H1 (cell line): ENCODE results near the gene CGB2. TPM values are rescaled to one million over a fixed set of nuclear protein-coding genes. Genes with fewer than 3 reads are reported as not detected.

Experiments used
- BRCA1 ChIP-seq: IDR thresholded peaks from 2 replicates; pipeline ENCODE4 v1.6.1; 2012; ENCODE audit warnings: low read depth, low read length, improper control_type of control experiment
- GABPA ChIP-seq: IDR thresholded peaks from 2 replicates; pipeline ENCODE4 v1.6.1; 2011; ENCODE audit warnings: mild to moderate bottlenecking, low read length, moderate library complexity, borderline replicate concordance; ENCODE audit not compliant: insufficient read depth
- HDAC2 ChIP-seq, 2 experiments: fragments of 300-600 bp in 1 of 2; sonication (generic) in 1 of 2; IDR thresholded peaks; 2 replicates each; pipeline ENCODE4 v1.6.1; 2011 to 2012; ENCODE audit warnings: low read depth in 2 of 2, low read length in 2 of 2, mild to moderate bottlenecking in 2 of 2, moderate library complexity in 2 of 2, borderline replicate concordance in 1 of 2, inconsistent platforms in 1 of 2
- KDM1A ChIP-seq: fragments of 200-600, 300-600 bp; sonication (generic); IDR thresholded peaks from 2 replicates; pipeline ENCODE4 v1.7.1; 2016; ENCODE audit warnings: mild to moderate bottlenecking, low read length, borderline replicate concordance
- RAD21 ChIP-seq, 2 experiments: IDR thresholded peaks in 1 of 2; conservative IDR thresholded peaks in 1 of 2; 2 replicates each; pipeline ENCODE4 v1.6.1; 2011; ENCODE audit warnings: low read depth in 2 of 2, low read length in 2 of 2, improper control_type of control experiment in 1 of 2, inconsistent platforms in 1 of 2, mild to moderate bottlenecking in 1 of 2, moderate library complexity in 1 of 2
- SIN3A ChIP-seq, 2 experiments: IDR thresholded peaks in 1 of 2; conservative IDR thresholded peaks in 1 of 2; 2 replicates each; pipeline ENCODE4 v1.6.1; 2011 to 2012; ENCODE audit warnings: low read length in 2 of 2, improper control_type of control experiment in 1 of 2, low read depth in 1 of 2, mild to moderate bottlenecking in 1 of 2
- SP2 ChIP-seq: IDR thresholded peaks from 2 replicates; pipeline ENCODE4 v1.6.1; 2012; ENCODE audit warnings: mild to moderate bottlenecking, low read length, inconsistent platforms
- polyA plus RNA-seq, 7 experiments: library from polyadenylated mRNA; depleted of rRNA in 3 of 7; stranded (reverse) in 5 of 7; unstranded in 2 of 7; fragments of >200 nt in 5 of 7; fragments of 200-250 nt in 2 of 7; gene quantifications; 1 replicate in 5 of 7; 2 replicates in 1 of 7; 4 replicates in 1 of 7; pipeline versions ENCODE4 v1.2.1 to v1.2.3, GENCODE V29; 2011 to 2013; ENCODE audit warnings: missing spikeins in 2 of 7, mixed read lengths in 2 of 7
- total RNA-seq: library from RNA; stranded (reverse); fragmentation: NEBNext Ultra II Directional; extraction: Animal tissue kit (Norgen Biotek cat#: 25700); gene quantifications from 2 replicates; pipeline ENCODE4 v1.2.1, GENCODE V29; 2021
- TF ChIP-seq, protein P1 (sequence below): fragments of 300-600 bp; sonication (generic); IDR thresholded peaks from 2 replicates; pipeline ENCODE4 v1.7.1; 2012; ENCODE audit warnings: low read length, moderate library complexity, mild to moderate bottlenecking, inconsistent platforms; ENCODE audit not compliant: insufficient replicate concordance

CGB2 gene
- total and polyA plus RNA-seq, 2 of the 8 experiments (the other 6 are each of a cell fraction or from before 2014, with no cell fraction given): 0.71 to 3.2 TPM

DNA sequence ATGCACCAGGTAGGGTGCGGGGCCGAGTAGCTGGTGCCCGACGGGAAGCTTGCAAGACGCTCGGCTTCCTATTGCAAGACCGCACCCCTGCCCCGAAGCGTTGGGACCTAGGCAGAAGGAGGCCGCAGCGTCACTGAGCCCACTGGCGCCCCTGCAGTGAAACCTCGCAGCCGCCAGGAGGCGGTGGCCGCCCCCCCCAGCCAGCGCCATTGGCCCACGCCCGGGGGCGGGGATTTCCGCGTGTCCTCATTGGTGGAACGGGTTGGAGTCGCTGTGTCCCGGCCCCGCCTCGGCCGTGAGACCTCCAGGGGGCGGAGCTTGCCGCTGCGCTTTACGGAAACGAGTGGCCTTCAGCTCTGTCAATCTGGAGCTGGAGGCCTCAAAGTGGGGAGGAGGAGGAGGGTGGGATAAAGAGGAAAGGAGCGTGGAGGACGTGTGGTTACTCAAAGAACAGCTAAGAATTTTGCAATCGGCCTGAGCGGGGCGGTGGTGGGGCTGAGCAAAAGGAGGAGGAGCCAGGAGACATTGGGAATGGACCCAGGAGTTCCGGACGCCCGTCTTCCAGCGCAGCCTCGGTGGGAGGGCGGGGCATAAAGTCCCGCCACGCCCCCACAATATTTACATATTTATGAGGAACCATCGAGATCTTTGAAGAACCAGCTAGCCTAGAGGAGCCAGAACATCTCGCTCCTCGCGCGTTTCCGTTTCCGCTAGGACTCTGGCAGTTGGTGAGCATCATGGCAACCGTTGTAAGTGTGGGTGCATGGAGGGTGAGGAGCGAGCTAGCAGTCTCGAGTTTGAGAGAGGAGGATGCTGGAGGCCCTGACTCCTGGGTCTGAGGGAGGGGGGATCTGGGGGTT lies 38.3 kb upstream of the CGB2 start, which contains the start of the genes GYS1 and RUVBL2 (continued):
- TF ChIP-seq, protein P1, sequence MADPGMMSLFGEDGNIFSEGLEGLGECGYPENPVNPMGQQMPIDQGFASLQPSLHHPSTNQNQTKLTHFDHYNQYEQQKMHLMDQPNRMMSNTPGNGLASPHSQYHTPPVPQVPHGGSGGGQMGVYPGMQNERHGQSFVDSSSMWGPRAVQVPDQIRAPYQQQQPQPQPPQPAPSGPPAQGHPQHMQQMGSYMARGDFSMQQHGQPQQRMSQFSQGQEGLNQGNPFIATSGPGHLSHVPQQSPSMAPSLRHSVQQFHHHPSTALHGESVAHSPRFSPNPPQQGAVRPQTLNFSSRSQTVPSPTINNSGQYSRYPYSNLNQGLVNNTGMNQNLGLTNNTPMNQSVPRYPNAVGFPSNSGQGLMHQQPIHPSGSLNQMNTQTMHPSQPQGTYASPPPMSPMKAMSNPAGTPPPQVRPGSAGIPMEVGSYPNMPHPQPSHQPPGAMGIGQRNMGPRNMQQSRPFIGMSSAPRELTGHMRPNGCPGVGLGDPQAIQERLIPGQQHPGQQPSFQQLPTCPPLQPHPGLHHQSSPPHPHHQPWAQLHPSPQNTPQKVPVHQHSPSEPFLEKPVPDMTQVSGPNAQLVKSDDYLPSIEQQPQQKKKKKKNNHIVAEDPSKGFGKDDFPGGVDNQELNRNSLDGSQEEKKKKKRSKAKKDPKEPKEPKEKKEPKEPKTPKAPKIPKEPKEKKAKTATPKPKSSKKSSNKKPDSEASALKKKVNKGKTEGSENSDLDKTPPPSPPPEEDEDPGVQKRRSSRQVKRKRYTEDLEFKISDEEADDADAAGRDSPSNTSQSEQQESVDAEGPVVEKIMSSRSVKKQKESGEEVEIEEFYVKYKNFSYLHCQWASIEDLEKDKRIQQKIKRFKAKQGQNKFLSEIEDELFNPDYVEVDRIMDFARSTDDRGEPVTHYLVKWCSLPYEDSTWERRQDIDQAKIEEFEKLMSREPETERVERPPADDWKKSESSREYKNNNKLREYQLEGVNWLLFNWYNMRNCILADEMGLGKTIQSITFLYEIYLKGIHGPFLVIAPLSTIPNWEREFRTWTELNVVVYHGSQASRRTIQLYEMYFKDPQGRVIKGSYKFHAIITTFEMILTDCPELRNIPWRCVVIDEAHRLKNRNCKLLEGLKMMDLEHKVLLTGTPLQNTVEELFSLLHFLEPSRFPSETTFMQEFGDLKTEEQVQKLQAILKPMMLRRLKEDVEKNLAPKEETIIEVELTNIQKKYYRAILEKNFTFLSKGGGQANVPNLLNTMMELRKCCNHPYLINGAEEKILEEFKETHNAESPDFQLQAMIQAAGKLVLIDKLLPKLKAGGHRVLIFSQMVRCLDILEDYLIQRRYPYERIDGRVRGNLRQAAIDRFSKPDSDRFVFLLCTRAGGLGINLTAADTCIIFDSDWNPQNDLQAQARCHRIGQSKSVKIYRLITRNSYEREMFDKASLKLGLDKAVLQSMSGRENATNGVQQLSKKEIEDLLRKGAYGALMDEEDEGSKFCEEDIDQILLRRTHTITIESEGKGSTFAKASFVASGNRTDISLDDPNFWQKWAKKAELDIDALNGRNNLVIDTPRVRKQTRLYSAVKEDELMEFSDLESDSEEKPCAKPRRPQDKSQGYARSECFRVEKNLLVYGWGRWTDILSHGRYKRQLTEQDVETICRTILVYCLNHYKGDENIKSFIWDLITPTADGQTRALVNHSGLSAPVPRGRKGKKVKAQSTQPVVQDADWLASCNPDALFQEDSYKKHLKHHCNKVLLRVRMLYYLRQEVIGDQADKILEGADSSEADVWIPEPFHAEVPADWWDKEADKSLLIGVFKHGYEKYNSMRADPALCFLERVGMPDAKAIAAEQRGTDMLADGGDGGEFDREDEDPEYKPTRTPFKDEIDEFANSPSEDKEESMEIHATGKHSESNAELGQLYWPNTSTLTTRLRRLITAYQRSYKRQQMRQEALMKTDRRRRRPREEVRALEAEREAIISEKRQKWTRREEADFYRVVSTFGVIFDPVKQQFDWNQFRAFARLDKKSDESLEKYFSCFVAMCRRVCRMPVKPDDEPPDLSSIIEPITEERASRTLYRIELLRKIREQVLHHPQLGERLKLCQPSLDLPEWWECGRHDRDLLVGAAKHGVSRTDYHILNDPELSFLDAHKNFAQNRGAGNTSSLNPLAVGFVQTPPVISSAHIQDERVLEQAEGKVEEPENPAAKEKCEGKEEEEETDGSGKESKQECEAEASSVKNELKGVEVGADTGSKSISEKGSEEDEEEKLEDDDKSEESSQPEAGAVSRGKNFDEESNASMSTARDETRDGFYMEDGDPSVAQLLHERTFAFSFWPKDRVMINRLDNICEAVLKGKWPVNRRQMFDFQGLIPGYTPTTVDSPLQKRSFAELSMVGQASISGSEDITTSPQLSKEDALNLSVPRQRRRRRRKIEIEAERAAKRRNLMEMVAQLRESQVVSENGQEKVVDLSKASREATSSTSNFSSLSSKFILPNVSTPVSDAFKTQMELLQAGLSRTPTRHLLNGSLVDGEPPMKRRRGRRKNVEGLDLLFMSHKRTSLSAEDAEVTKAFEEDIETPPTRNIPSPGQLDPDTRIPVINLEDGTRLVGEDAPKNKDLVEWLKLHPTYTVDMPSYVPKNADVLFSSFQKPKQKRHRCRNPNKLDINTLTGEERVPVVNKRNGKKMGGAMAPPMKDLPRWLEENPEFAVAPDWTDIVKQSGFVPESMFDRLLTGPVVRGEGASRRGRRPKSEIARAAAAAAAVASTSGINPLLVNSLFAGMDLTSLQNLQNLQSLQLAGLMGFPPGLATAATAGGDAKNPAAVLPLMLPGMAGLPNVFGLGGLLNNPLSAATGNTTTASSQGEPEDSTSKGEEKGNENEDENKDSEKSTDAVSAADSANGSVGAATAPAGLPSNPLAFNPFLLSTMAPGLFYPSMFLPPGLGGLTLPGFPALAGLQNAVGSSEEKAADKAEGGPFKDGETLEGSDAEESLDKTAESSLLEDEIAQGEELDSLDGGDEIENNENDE: no peak
- TF ChIP-seq SIN3A (conservative IDR thresholded peaks at IDR 0.05 in 1 of 2, IDR thresholded peaks at IDR 0.05 in 1 of 2; ENCODE audit: low read depth in 1 of 2, low read length in 2 of 2): peak; percentile 52 to 67; a peak in 1 of 4 replicates
- TF ChIP-seq RAD21 (IDR thresholded peaks at IDR 0.05 in 1 of 2, conservative IDR thresholded peaks at IDR 0.05 in 1 of 2; ENCODE audit: low read depth in 2 of 2, low read length in 2 of 2): peak in 1 of 2 experiments; percentile 8; a peak in 2 of 4 replicates
- no peak for TF ChIP-seq KDM1A
- peak in 1 of 2 experiments; percentile 42; a peak in 1 of 4 replicates for TF ChIP-seq HDAC2 (IDR thresholded peaks at IDR 0.05; ENCODE audit: borderline replicate concordance in 1 of 2, low read depth in 2 of 2, low read length in 2 of 2)
- peak; percentile 92 for TF ChIP-seq GABPA
- TF ChIP-seq SP2: peak; percentile 49
- TF ChIP-seq BRCA1: no peak; the same call in 1 of the 2 replicates
